H1 (cell line): ENCODE data around the gene PLCH2.

ENCODE experiments used
- EP300 ChIP-seq, 2 experiments: IDR thresholded peaks; 1 replicate in 1 of 2; 2 replicates in 1 of 2; pipeline ENCODE4 v1.6.1; 2011 to 2012; ENCODE audit warnings: low read depth in 2 of 2, low read length in 2 of 2, mild to moderate bottlenecking in 2 of 2, borderline replicate concordance in 1 of 2, inconsistent platforms in 1 of 2, moderate library complexity in 1 of 2
- EZH2 ChIP-seq: fragments of 200-600 bp; sonication (generic); IDR thresholded peaks from 2 replicates; pipeline ENCODE4 v1.7.1; 2012; ENCODE audit warnings: low read depth, mild to moderate bottlenecking, moderate library complexity, low read length, inconsistent platforms; ENCODE audit not compliant: severe bottlenecking
- SP1 ChIP-seq: IDR thresholded peaks from 2 replicates; pipeline ENCODE4 v1.6.1; 2011; ENCODE audit warnings: low read depth, low read length
- YY1 ChIP-seq: IDR thresholded peaks from 2 replicates; pipeline ENCODE4 v1.6.1; 2011; ENCODE audit warnings: low read depth, mild to moderate bottlenecking, low read length
- TF ChIP-seq, protein P1 (sequence below): IDR thresholded peaks from 2 replicates; pipeline ENCODE4 v1.6.1; 2012; ENCODE audit warnings: inconsistent platforms
- TF ChIP-seq, protein P2 (sequence below), 3 experiments: IDR thresholded peaks; 1 replicate in 2 of 3; 2 replicates in 1 of 3; pipeline versions ENCODE4 v1.5.1 to v1.6.1; 2011; ENCODE audit warnings: low read length in 3 of 3, mild to moderate bottlenecking in 3 of 3, inconsistent platforms in 2 of 3, low read depth in 1 of 3, moderate library complexity in 1 of 3; ENCODE audit not compliant: insufficient read depth in 1 of 3; ENCODE audit errors: control extremely low read depth in 1 of 3

DNA sequence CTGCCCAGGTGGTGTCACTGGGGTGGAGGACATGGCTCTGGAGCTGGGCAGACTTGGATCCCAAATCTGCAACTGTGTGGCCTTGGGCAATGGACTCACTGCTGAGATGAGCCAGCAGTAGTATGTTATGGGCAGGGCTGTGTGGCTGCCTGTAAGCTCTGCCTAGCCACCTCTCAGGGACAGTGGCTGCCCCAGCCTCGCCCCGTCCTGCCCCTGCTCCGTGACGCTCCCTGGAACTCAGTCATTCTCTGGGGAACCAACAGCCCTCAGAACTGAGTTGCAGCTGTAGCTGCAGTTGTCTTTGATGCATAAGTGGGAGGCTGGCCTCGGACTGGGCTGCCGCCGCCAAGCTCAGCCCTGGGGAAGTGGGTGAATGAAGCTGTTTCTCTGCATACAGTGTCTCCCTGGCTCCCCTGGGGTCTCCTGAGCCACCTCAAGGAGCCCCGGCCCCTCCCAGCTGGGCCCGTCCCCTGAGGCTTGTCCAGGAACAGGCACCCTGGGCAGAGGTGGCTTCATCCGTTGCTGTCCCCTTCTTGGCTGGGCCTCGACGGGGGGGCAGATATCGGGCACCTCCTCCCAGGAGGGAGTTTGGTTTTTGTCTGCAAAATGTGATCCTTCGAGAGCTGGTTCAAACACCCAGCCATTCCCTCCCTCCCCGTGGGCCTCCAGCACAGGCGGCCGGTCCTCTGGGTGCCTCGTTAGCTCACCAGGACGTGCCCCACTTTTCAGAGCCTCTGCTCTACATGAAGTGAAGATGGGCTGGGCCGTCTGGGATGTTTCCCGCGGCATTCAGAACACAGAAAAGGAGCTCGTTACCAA is 26.2 kb upstream of the PLCH2 start:
- TF ChIP-seq EZH2 (no peak), SP1 (no peak), EP300 (IDR thresholded peaks at IDR 0.05; ENCODE audit: borderline replicate concordance in 1 of 2, low read depth in 2 of 2, low read length in 2 of 2) (no peak), YY1 (no peak)
- TF ChIP-seq, protein P1, sequence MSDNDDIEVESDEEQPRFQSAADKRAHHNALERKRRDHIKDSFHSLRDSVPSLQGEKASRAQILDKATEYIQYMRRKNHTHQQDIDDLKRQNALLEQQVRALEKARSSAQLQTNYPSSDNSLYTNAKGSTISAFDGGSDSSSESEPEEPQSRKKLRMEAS: no peak
- TF ChIP-seq, protein P2, sequence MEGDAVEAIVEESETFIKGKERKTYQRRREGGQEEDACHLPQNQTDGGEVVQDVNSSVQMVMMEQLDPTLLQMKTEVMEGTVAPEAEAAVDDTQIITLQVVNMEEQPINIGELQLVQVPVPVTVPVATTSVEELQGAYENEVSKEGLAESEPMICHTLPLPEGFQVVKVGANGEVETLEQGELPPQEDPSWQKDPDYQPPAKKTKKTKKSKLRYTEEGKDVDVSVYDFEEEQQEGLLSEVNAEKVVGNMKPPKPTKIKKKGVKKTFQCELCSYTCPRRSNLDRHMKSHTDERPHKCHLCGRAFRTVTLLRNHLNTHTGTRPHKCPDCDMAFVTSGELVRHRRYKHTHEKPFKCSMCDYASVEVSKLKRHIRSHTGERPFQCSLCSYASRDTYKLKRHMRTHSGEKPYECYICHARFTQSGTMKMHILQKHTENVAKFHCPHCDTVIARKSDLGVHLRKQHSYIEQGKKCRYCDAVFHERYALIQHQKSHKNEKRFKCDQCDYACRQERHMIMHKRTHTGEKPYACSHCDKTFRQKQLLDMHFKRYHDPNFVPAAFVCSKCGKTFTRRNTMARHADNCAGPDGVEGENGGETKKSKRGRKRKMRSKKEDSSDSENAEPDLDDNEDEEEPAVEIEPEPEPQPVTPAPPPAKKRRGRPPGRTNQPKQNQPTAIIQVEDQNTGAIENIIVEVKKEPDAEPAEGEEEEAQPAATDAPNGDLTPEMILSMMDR (IDR thresholded peaks at IDR 0.05; ENCODE audit: control extremely low read depth in 1 of 3, insufficient read depth in 1 of 3, low read depth in 1 of 3, low read length in 3 of 3): no peak
